K562 (cell line): Measurements from ENCODE around the gene DUSP3. TPM values are rescaled to one million over a fixed set of nuclear protein-coding genes. Genes with fewer than 3 reads are reported as not detected.

Source experiments
- BRF2 ChIP-seq: IDR thresholded peaks from 3 replicates; pipeline ENCODE4 v1.6.1; 2011; ENCODE audit warnings: borderline replicate concordance, mild to moderate bottlenecking; ENCODE audit not compliant: insufficient read length, insufficient read depth
- CHD2 ChIP-seq: IDR thresholded peaks from 2 replicates; pipeline ENCODE4 v1.6.1; 2011; ENCODE audit warnings: low read depth, low read length
- DIDO1 ChIP-seq: fragments of 450-650 bp; IDR thresholded peaks from 2 replicates; pipeline ENCODE4 v1.6.1; 2016; ENCODE audit warnings: low read depth, missing biosample characterization, missing genetic modification characterization
- JUNB ChIP-seq: fragments of 450-650 bp; formaldehyde crosslinking; conservative IDR thresholded peaks from 2 replicates; pipeline ENCODE4 v1.4.0; 2020; ENCODE audit warnings: mild to moderate bottlenecking
- LCOR ChIP-seq: sonication (generic); formaldehyde crosslinking; IDR thresholded peaks from 2 replicates; pipeline ENCODE4 v1.8.0; 2022; ENCODE audit warnings: mild to moderate bottlenecking, missing genetic modification reagents
- MITF ChIP-seq: IDR thresholded peaks from 2 replicates; pipeline ENCODE4 v1.6.1; 2014; ENCODE audit warnings: antibody characterized with exemption
- MXI1 ChIP-seq: IDR thresholded peaks from 2 replicates; pipeline ENCODE4 v1.6.1; 2011; ENCODE audit warnings: low read depth, mild to moderate bottlenecking, improper control_type of control experiment, low read length
- NKRF ChIP-seq: fragments of 450-650 bp; IDR thresholded peaks from 2 replicates; pipeline ENCODE4 v1.6.1; 2016; ENCODE audit warnings: borderline replicate concordance
- PRPF4 ChIP-seq: fragments of 200-400 bp; formaldehyde crosslinking; IDR thresholded peaks from one replicate; pipeline ENCODE4 v1.6.1; 2017; ENCODE audit warnings: low read length, low read depth, mild to moderate bottlenecking; ENCODE audit not compliant: insufficient read depth, poor library complexity, severe bottlenecking
- RAD51 ChIP-seq: fragments of 450-650 bp; IDR thresholded peaks from 2 replicates; pipeline ENCODE4 v1.7.1; 2016; ENCODE audit warnings: low read depth, mild to moderate bottlenecking, borderline replicate concordance
- RBM25 ChIP-seq: fragments of 200-400 bp; formaldehyde crosslinking; IDR thresholded peaks from 2 replicates; pipeline ENCODE4 v1.6.1; 2018; ENCODE audit warnings: low read length, low read depth, moderate library complexity; ENCODE audit not compliant: severe bottlenecking
- STAT5B ChIP-seq: fragments of 250-450 bp; sonication (Bioruptor Pico); IDR thresholded peaks from 2 replicates; pipeline ENCODE4 v1.8.0; 2021; ENCODE audit warnings: mild to moderate bottlenecking, inconsistent platforms
- USF2 ChIP-seq: sonication (generic); formaldehyde crosslinking; IDR thresholded peaks from 2 replicates; pipeline ENCODE4 v1.5.0; 2020; ENCODE audit warnings: missing genetic modification reagents
- ZFX ChIP-seq: sonication (generic); formaldehyde crosslinking; IDR thresholded peaks from 2 replicates; pipeline ENCODE4 v1.8.0; 2022; ENCODE audit warnings: mild to moderate bottlenecking, missing genetic modification reagents, moderate library complexity
- ZNF316 ChIP-seq: fragments of 450-650 bp; IDR thresholded peaks from 2 replicates; pipeline ENCODE4 v1.6.1; 2016
- ZNF586 ChIP-seq: fragments of 450-650 bp; formaldehyde crosslinking; conservative IDR thresholded peaks from 2 replicates; pipeline ENCODE4 v1.4.0; 2020; ENCODE audit warnings: mild to moderate bottlenecking, moderate library complexity
- ZNF707 ChIP-seq: fragments of 250-450 bp; sonication (Bioruptor Pico); conservative IDR thresholded peaks from 2 replicates; pipeline ENCODE4 v1.8.0; 2022; ENCODE audit warnings: inconsistent platforms, mild to moderate bottlenecking, moderate library complexity
- ZNF830 ChIP-seq: fragments of 250-450 bp; sonication (Bioruptor Pico); IDR thresholded peaks from 2 replicates; pipeline ENCODE4 v1.5.0; 2021; ENCODE audit warnings: mild to moderate bottlenecking
- polyA plus RNA-seq, 8 experiments: library from polyadenylated mRNA; depleted of rRNA in 4 of 8; stranded (reverse) in 5 of 8; unstranded in 3 of 8; fragments of >200 nt; fragmentation: Nextera tagmentation in 2 of 8; fragmentation: Illumina TruSeq in 1 of 8; extraction: Ambion mirVana in 2 of 8; extraction: Trizol in 1 of 8; gene quantifications; 2 replicates each; pipeline versions ENCODE4 v1.2.1 to v1.2.3, GENCODE V29; 2011 to 2014; ENCODE audit warnings: inconsistent platforms in 1 of 8, missing spikeins in 1 of 8
- total RNA-seq, 7 experiments: library from RNA; depleted of rRNA in 6 of 7; stranded (reverse); fragments of >200 nt in 6 of 7; fragmentation: Illumina TruSeq in 2 of 7; extraction: Trizol in 2 of 7; gene quantifications; 2 replicates each; pipeline versions ENCODE4 v1.2.1 to v1.2.3, GENCODE V29; 2011 to 2021; ENCODE audit warnings: low replicate concordance in 1 of 7
- TF ChIP-seq, protein P1 (sequence below): fragments of 450-650 bp; IDR thresholded peaks from 2 replicates; pipeline ENCODE4 v1.6.1; 2016; ENCODE audit warnings: antibody characterized with exemption
- TF ChIP-seq, protein P2 (sequence below): fragments of 450-650 bp; IDR thresholded peaks from 2 replicates; pipeline ENCODE4 v1.6.1; 2016

DUSP3 gene
- total and polyA plus RNA-seq, 9 of the 15 experiments (the other 6 are each of a cell fraction or from before 2014, with no cell fraction given): 4.1 to 19.8 (median 12.3) TPM

DNA sequence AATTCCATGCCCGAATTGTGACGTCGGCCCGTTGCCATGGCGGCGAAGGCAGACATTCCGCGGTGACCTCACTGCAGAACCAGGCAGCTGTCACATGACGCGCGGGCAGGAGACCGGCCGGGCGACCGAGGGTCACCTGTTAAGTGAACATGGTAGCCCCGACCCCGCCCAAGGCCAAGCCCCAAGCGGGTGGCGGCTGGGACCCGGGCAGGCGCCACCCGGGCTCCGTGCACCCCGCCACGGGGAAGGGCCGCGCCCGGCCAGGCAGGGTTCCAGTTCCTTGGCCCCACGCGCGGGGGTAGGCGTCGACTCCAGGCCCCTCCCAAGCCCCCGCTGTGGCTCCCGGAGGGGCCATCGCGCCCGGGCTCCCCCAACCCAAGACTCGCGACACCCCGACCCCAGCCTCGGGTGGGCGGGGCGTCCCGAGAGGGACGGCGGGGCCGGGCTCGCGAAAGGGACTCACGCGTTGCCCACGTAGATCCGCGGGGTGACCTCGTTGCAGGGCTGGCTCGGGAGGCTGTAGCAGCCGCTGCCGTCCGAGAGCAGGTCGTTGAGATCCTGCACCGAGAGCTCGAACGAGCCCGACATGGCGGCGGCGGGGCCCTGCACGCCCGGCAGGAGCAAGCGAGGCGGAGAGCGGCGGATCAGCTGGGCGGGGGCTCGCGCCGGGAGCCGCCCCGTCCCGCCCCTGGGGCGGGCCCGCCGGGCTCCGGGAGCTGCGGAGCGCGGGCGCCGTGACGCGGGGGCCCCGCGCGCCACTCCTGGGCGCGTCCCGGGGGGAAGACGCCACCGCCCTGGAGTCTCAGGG, at the start of gene DUSP3 (continued):
- TF ChIP-seq, protein P1, sequence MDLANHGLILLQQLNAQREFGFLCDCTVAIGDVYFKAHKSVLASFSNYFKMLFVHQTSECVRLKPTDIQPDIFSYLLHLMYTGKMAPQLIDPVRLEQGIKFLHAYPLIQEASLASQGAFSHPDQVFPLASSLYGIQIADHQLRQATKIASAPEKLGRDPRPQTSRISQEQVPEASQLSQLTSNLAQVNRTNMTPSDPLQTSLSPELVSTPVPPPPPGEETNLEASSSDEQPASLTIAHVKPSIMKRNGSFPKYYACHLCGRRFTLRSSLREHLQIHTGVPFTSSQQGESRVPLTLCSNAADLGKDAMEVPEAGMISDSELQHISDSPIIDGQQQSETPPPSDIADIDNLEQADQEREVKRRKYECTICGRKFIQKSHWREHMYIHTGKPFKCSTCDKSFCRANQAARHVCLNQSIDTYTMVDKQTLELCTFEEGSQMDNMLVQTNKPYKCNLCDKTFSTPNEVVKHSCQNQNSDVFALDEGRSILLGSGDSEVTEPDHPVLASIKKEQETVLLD: no peak
- TF ChIP-seq MXI1 (peak; percentile 70), PRPF4 (peak; percentile 16), MITF (peak; percentile 74; the same call in 1 of the 2 replicates), ZNF586 (CRISPR knock-in tag) (no peak), USF2 (CRISPR knock-in tag) (peak; percentile 92), CHD2 (peak; percentile 79), DIDO1 (tag) (no peak), NKRF (peak; percentile 37; the same call in 1 of the 2 replicates), ZNF830 (CRISPR knock-in tag) (no peak), ZFX (CRISPR knock-in tag) (peak; percentile 89), LCOR (CRISPR knock-in tag) (no peak; the same call in 1 of the 2 replicates), ZNF316 (no peak), RBM25 (peak; percentile 52), STAT5B (no peak), ZNF707 (CRISPR knock-in tag) (no peak), JUNB (CRISPR knock-in tag) (no peak), BRF2 (no peak), RAD51 (peak; percentile 85)
- TF ChIP-seq, protein P2, sequence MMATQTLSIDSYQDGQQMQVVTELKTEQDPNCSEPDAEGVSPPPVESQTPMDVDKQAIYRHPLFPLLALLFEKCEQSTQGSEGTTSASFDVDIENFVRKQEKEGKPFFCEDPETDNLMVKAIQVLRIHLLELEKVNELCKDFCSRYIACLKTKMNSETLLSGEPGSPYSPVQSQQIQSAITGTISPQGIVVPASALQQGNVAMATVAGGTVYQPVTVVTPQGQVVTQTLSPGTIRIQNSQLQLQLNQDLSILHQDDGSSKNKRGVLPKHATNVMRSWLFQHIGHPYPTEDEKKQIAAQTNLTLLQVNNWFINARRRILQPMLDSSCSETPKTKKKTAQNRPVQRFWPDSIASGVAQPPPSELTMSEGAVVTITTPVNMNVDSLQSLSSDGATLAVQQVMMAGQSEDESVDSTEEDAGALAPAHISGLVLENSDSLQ: peak; percentile 69
